GM12878 (cell line): ENCODE results near the gene KIAA0319L. TPM values are rescaled to one million over a fixed set of nuclear protein-coding genes. Genes with fewer than 3 reads are reported as not detected.

Source experiments
- ATAC-seq: fragments of 200-7000 bp; cut with Tn5 transposase; 3 replicates; pipeline ENCODE4 v1.9.1; 2020; ENCODE audit warnings: mild to moderate bottlenecking, moderate library complexity
- BruUV-seq: library from RNA; stranded (reverse); fragments of 400-500 nt; replicated peaks from 2 replicates; lab custom pipeline; 2021; lab: Mats Ljungman, UMichigan
- CTCF ChIA-PET: fragments of 300-600 bp; sonication (Branson Sonifier 250); formaldehyde crosslinking; extraction: SDS; loops from one replicate; lab custom pipeline; 2021; ENCODE audit warnings: inconsistent platforms; lab: Yijun Ruan, JAX
- POLR2A ChIA-PET: fragments of 350-600 bp; formaldehyde crosslinking; extraction: SDS; loops from one replicate; lab custom pipeline; 2021; ENCODE audit warnings: inconsistent platforms; lab: Charles Lee
- RAD21 ChIA-PET: fragments of 300-600 bp; sonication (Branson Sonifier 250); formaldehyde crosslinking; loops from one replicate; lab custom pipeline; 2023; ENCODE audit warnings: antibody characterized with exemption; ENCODE audit not compliant: unreplicated experiment; lab: Charles Lee
- SMC1A ChIA-PET: fragments of 300-600 bp; sonication (Branson Sonifier 250); formaldehyde crosslinking; loops from one replicate; lab custom pipeline; 2023; ENCODE audit not compliant: unreplicated experiment, uncharacterized antibody; lab: Charles Lee
- DNase-seq: peaks from one replicate; pipeline ENCODE4 v3.0.0-alpha.2; 2011; ENCODE audit warnings: low read depth, low spot score
- FAIRE-seq: peaks from 3 replicates; lab custom pipeline; 2011; peaks lifted over from hg19 to GRCh38; lab: Jason Lieb, UNC
- H2AFZ ChIP-seq: 2 replicates; pipeline ENCODE4 v1.6.0; 2011; ENCODE audit warnings: low read depth, low read length, control low read depth; ENCODE audit not compliant: control insufficient read depth
- H3K27ac ChIP-seq: 2 replicates; pipeline ENCODE4 v1.5.1; 2011; ENCODE audit warnings: control low read depth; ENCODE audit not compliant: control insufficient read depth, insufficient read depth
- H3K27me3 ChIP-seq, 2 experiments: replicated peaks in 1 of 2; 2 replicates each; pipeline versions ENCODE4 v1.6.0 to v1.6.1; 2011; ENCODE audit warnings: low read length in 1 of 2; ENCODE audit not compliant: control insufficient read depth in 2 of 2, insufficient read depth in 2 of 2
- H3K36me3 ChIP-seq, 2 experiments: 2 replicates each; pipeline ENCODE4 v1.5.1; 2011; ENCODE audit warnings: low read length in 1 of 2; ENCODE audit not compliant: control insufficient read depth in 2 of 2, insufficient read depth in 2 of 2
- H3K4me1 ChIP-seq: 2 replicates; pipeline ENCODE4 v1.6.1; 2011; ENCODE audit warnings: mild to moderate bottlenecking, low read length, moderate library complexity, mixed read lengths; ENCODE audit not compliant: control insufficient read depth, insufficient read depth
- H3K4me2 ChIP-seq: 2 replicates; pipeline ENCODE4 v1.6.0; 2011; ENCODE audit warnings: control low read depth; ENCODE audit not compliant: control insufficient read depth, insufficient read depth
- H3K4me3 ChIP-seq: fragments of 200-600 bp; sonication (generic); 2 replicates; pipeline ENCODE4 v1.5.1; 2016
- H3K79me2 ChIP-seq: 2 replicates; pipeline ENCODE4 v1.6.0; 2011; ENCODE audit warnings: low read length; ENCODE audit not compliant: control insufficient read depth, insufficient read depth
- H3K9ac ChIP-seq: 2 replicates; pipeline ENCODE4 v1.8.0; 2011; ENCODE audit warnings: low read length, control low read depth, mixed read lengths; ENCODE audit not compliant: control insufficient read depth, insufficient read depth
- H3K9me3 ChIP-seq: replicated peaks from 3 replicates; pipeline ENCODE4 v1.5.1; 2011; ENCODE audit warnings: mild to moderate bottlenecking, low read length; ENCODE audit not compliant: control insufficient read depth, insufficient read depth
- H4K20me1 ChIP-seq: 2 replicates; pipeline ENCODE4 v1.6.0; 2011; ENCODE audit not compliant: control insufficient read depth, insufficient read depth
- EP300 ChIP-seq, 2 experiments: fragments of 150-350 bp in 1 of 2; IDR thresholded peaks; 2 replicates each; pipeline ENCODE4 v1.6.1; 2011 to 2012; ENCODE audit warnings: low read depth in 2 of 2, low read length in 2 of 2, borderline replicate concordance in 1 of 2, improper control_type of control experiment in 1 of 2, inconsistent platforms in 1 of 2; ENCODE audit not compliant: control insufficient read depth in 1 of 2
- ESRRA ChIP-seq: IDR thresholded peaks from 2 replicates; pipeline ENCODE4 v1.6.1; 2012; ENCODE audit warnings: mild to moderate bottlenecking, low read length, improper control_type of control experiment
- KAT2A ChIP-seq: conservative IDR thresholded peaks from 2 replicates; pipeline ENCODE4 v1.6.1; 2011; ENCODE audit warnings: low read depth, low read length; ENCODE audit not compliant: control insufficient read depth
- KDM1A ChIP-seq: fragments of 200-600 bp; sonication (generic); IDR thresholded peaks from 2 replicates; pipeline ENCODE4 v1.6.1; 2016; ENCODE audit warnings: borderline replicate concordance
- KLF5 ChIP-seq: fragments of 450-650 bp; IDR thresholded peaks from 2 replicates; pipeline ENCODE4 v1.6.1; 2014; ENCODE audit warnings: mild to moderate bottlenecking; ENCODE audit not compliant: partially characterized antibody
- MYC ChIP-seq: IDR thresholded peaks from 2 replicates; pipeline ENCODE4 v1.6.1; 2011; ENCODE audit warnings: mild to moderate bottlenecking, low read length, moderate library complexity, inconsistent platforms; ENCODE audit not compliant: insufficient read depth, insufficient replicate concordance, insufficient read length, severe bottlenecking
- PAX5 ChIP-seq: IDR thresholded peaks from 2 replicates; pipeline ENCODE4 v1.6.1; 2011; ENCODE audit warnings: low read depth, low read length, borderline replicate concordance
- PML ChIP-seq: IDR thresholded peaks from 2 replicates; pipeline ENCODE4 v1.6.1; 2012; ENCODE audit warnings: low read length, inconsistent platforms
- RB1 ChIP-seq: fragments of 450-650 bp; formaldehyde crosslinking; IDR thresholded peaks from 2 replicates; pipeline ENCODE4 v1.6.1; 2017; ENCODE audit warnings: mild to moderate bottlenecking, borderline replicate concordance
- SREBF1 ChIP-seq: IDR thresholded peaks from 2 replicates; pipeline ENCODE4 v1.6.1; 2012; ENCODE audit warnings: mild to moderate bottlenecking, low read length
- STAT1 ChIP-seq: fragments of 450-650 bp; conservative IDR thresholded peaks from 2 replicates; pipeline ENCODE4 v1.6.1; 2014; ENCODE audit warnings: antibody characterized with exemption, mild to moderate bottlenecking
- TCF7 ChIP-seq: IDR thresholded peaks from 2 replicates; pipeline ENCODE4 v1.6.1; 2014; ENCODE audit warnings: antibody characterized with exemption, borderline replicate concordance
- ZBTB33 ChIP-seq: fragments of 450-650 bp; IDR thresholded peaks from 2 replicates; pipeline ENCODE4 v1.6.1; 2017; ENCODE audit warnings: mild to moderate bottlenecking
- WGBS: methylation state at CpG from one replicate; pipeline ENCODE4 v1.1.6; 2016; ENCODE audit warnings: low lambda C conversion rate; ENCODE audit not compliant: insufficient replicate concordance, insufficient coverage; ENCODE audit errors: missing lambda C conversion rate; 5-methylcytosine and 5-hydroxymethylcytosine counted together
- in situ Hi-C: fragments of 300-500 bp; cut with MboI; formaldehyde crosslinking; loops from 9 replicates; pipeline ENCODE4 v1.14.3; 2018; ENCODE audit warnings: mixed read lengths
- intact Hi-C: fragments of 100-400 bp; cut with micrococcal nuclease; formaldehyde crosslinking; loops from one replicate; pipeline ENCODE4 v1.14.2; 2022; ENCODE audit not compliant: unreplicated experiment
- polyA plus RNA-seq, 11 experiments: library from polyadenylated mRNA; depleted of rRNA in 4 of 11; unstranded in 6 of 11; stranded (reverse) in 5 of 11; fragments of >200 nt; fragmentation: Nextera tagmentation in 4 of 11; fragmentation: Illumina TruSeq in 1 of 11; extraction: Ambion mirVana in 4 of 11; extraction: Trizol in 1 of 11; gene quantifications; 1 replicate in 1 of 11; 2 replicates in 10 of 11; pipeline versions ENCODE4 v1.2.1 to v1.2.3, GENCODE V29; 2011 to 2016; ENCODE audit warnings: inconsistent platforms in 2 of 11, missing spikeins in 2 of 11, low read depth in 1 of 11
- total RNA-seq, 4 experiments: library from RNA; depleted of rRNA in 3 of 4; stranded (reverse); fragments of >200 nt in 3 of 4; fragmentation: Illumina TruSeq in 1 of 4; extraction: Trizol in 1 of 4; gene quantifications; 2 replicates each; pipeline versions ENCODE4 v1.2.1 to v1.2.3, GENCODE V29; 2013 to 2021
- TF ChIP-seq, protein P1 (sequence below): fragments of 450-650 bp; IDR thresholded peaks from 2 replicates; pipeline ENCODE4 v1.6.1; 2017; ENCODE audit warnings: antibody characterized with exemption, mild to moderate bottlenecking, moderate library complexity

The KIAA0319L gene
- total and polyA plus RNA-seq, 10 of the 15 experiments (the other 5 are each of a cell fraction or from before 2014, with no cell fraction given), result 2.6 to 57.8 (median 25.4) TPM

DNA sequence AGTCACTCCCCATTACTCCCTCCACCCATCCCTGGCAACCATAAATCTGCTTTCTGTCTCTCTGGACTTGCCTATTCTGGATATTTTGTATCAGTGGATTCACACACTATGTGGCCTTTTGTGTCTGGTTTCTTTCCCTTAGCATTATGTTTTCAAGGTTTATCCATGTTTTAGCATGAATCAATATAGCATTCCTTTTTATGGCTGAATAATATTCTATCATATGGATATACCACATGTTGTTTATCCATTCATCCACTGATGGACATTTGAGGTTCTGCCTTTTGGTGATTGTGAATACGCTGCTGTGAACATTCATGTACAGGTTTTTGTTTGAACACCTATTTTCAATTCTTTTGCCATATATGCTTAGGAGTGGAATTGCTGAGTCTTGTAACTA lies 148.3 kb downstream of the KIAA0319L start:
- SMC1A ChIA-PET, result no interaction called here
- no peak overlapping the region for H3K9ac ChIP-seq
- intact Hi-C loops, result no loop called here
- RAD21 ChIA-PET, result interaction anchor here (0.5 kb wide), 1 partner anchor 826 kb away, joined by 3 read pairs; no protein-coding TSS in a partner anchor
- 100% methylated on average over 1 of the region's 1 CpG for WGBS
- no TSS peak for BruUV-seq
- TF ChIP-seq STAT1 (no peak), KLF5 (no peak), PML (no peak), TCF7 (no peak), EP300 (IDR thresholded peaks at IDR 0.05; ENCODE audit: borderline replicate concordance in 1 of 2, control insufficient read depth in 1 of 2, low read depth in 2 of 2, low read length in 2 of 2) (no peak), SREBF1 (no peak), ESRRA (no peak), KDM1A (no peak), MYC (no peak), PAX5 (no peak), RB1 (no peak), KAT2A (no peak), ZBTB33 (no peak)
- TF ChIP-seq, protein P1, sequence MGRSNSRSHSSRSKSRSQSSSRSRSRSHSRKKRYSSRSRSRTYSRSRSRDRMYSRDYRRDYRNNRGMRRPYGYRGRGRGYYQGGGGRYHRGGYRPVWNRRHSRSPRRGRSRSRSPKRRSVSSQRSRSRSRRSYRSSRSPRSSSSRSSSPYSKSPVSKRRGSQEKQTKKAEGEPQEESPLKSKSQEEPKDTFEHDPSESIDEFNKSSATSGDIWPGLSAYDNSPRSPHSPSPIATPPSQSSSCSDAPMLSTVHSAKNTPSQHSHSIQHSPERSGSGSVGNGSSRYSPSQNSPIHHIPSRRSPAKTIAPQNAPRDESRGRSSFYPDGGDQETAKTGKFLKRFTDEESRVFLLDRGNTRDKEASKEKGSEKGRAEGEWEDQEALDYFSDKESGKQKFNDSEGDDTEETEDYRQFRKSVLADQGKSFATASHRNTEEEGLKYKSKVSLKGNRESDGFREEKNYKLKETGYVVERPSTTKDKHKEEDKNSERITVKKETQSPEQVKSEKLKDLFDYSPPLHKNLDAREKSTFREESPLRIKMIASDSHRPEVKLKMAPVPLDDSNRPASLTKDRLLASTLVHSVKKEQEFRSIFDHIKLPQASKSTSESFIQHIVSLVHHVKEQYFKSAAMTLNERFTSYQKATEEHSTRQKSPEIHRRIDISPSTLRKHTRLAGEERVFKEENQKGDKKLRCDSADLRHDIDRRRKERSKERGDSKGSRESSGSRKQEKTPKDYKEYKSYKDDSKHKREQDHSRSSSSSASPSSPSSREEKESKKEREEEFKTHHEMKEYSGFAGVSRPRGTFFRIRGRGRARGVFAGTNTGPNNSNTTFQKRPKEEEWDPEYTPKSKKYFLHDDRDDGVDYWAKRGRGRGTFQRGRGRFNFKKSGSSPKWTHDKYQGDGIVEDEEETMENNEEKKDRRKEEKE, result no peak
- TF ChIP-seq, all 136 proteins: peak for 0
- CTCF ChIA-PET, result no interaction called here
- H2AFZ ChIP-seq, result no peak overlapping the region
- H3K79me2 ChIP-seq, result no peaks in the 10 kb centered on the region
- DNase-seq (no peak), ATAC-seq (no peak), FAIRE-seq (no peak)
- no peak overlapping the region for H3K4me2 ChIP-seq
- no peaks in the 10 kb centered on the region for H4K20me1 ChIP-seq
- no peaks in the 10 kb centered on the region for H3K4me1 ChIP-seq
- POLR2A ChIA-PET, result no interaction called here
- H3K27ac ChIP-seq, result no peak overlapping the region
- in situ Hi-C loops, result no loop called here
- peaks cover 1 to 12% of the 10 kb centered on the region in 2 experiments; a peak in 2 of 4 replicates for H3K36me3 ChIP-seq
- no peak overlapping the region for H3K4me3 ChIP-seq
- H3K27me3 ChIP-seq, result no peaks in the 10 kb centered on the region
- H3K9me3 ChIP-seq, result no peaks in the 10 kb centered on the region
